Measurements from ENCODE around the gene FOXE3.

FOXE3 gene

GRCh38 chr1:47436304-47436978 is 20.4 kb downstream of the FOXE3 start:
- DNase-seq: peak; percentile 93

GRCh38 chr1:47436979-47437446 is 20.9 kb downstream of the FOXE3 start:
- peak; percentile 73 for DNase-seq

GRCh38 chr1:47437447-47438164 is 21.5 kb downstream of the FOXE3 start, which contains the start of gene FOXD2:
Gene FOXD2, plus strand, starts transcription at chr1:47438044. Its CDS starts 92 bp downstream, at chr1:47438136.
- peak; percentile 94 for DNase-seq

GRCh38 chr1:47438165-47439016 is 22.3 kb downstream of the FOXE3 start:
- DNase-seq: peak; percentile 59

GRCh38 chr1:47439017-47439818 is 23.1 kb downstream of the FOXE3 start:
- DNase-seq: peak; percentile 65

GRCh38 chr1:47439819-47440598 is 23.9 kb downstream of the FOXE3 start:
- peak; percentile 48 for DNase-seq

GRCh38 chr1:47440599-47441081 is 24.6 kb downstream of the FOXE3 start:
- DNase-seq: peak; percentile 53

- DNase-seq: no peak
These were observed 25.5 kb downstream of the FOXE3 start for GRCh38 chr1:47441450-47442106.

GRCh38 chr1:47442202-47442601 is 26.1 kb downstream of the FOXE3 start:
- no peak for DNase-seq

GRCh38 chr1:47442842-47443529 is 26.9 kb downstream of the FOXE3 start:
- DNase-seq: peak; percentile 51

- DNase-seq: peak; percentile 75
These were observed 27.6 kb downstream of the FOXE3 start for GRCh38 chr1:47443530-47444296.

GRCh38 chr1:47444297-47444561 is 28.1 kb downstream of the FOXE3 start:
- DNase-seq: peak; percentile 79

- DNase-seq: peak; percentile 80
These were observed 28.7 kb downstream of the FOXE3 start for GRCh38 chr1:47444562-47445465.

GRCh38 chr1:47445823-47446550 is 29.9 kb downstream of the FOXE3 start:
- no peak for DNase-seq

- no peak for DNase-seq
These were observed 32.6 kb downstream of the FOXE3 start for GRCh38 chr1:47448462-47449222.

GRCh38 chr1:47449822-47450552 is 33.9 kb downstream of the FOXE3 start:
- DNase-seq: peak; percentile 52

Data from eye (tissue), 1 donor.